HG03039 (cell line): ENCODE results near the gene OPHN1.
"Not testable (repeated sequence)": the region's sequence is repeated elsewhere in the genome, so short reads cannot be mapped to it uniquely, and the experiment has no call there.

Experiments used
- ATAC-seq: cut with Tn5 transposase; IDR thresholded peaks from one replicate; pipeline ENCODE4 v1.9.1; 2021; ENCODE audit warnings: mild to moderate bottlenecking, moderate library complexity; ENCODE audit not compliant: unreplicated experiment

Gene OPHN1

GRCh38 chrX:68428431-68428830, 4.9 kb downstream of the OPHN1 start:
- no peak for ATAC-seq

- ATAC-seq: no peak
These were observed 8.6 kb downstream of the OPHN1 start for GRCh38 chrX:68424719-68425118.

GRCh38 chrX:68422478-68422877, 10.8 kb downstream of the OPHN1 start:
- ATAC-seq: no peak

- no peak for ATAC-seq
These were observed 11.7 kb downstream of the OPHN1 start for GRCh38 chrX:68421636-68422035.

GRCh38 chrX:68420559-68420958, 12.7 kb downstream of the OPHN1 start:
- ATAC-seq: no peak

- ATAC-seq: no peak
These were observed 13.3 kb downstream of the OPHN1 start for GRCh38 chrX:68419975-68420374.

- no peak for ATAC-seq
These were observed 15.6 kb downstream of the OPHN1 start for GRCh38 chrX:68417651-68418050.

GRCh38 chrX:68416592-68416991, 16.7 kb downstream of the OPHN1 start:
- ATAC-seq: no peak

GRCh38 chrX:68415316-68415715, 18.0 kb downstream of the OPHN1 start:
- no peak for ATAC-seq

GRCh38 chrX:68413254-68413653, 20.0 kb downstream of the OPHN1 start:
- ATAC-seq: no peak

- no peak for ATAC-seq
These were observed 21.6 kb downstream of the OPHN1 start for GRCh38 chrX:68411729-68412128.

- no peak for ATAC-seq
These were observed 24.1 kb downstream of the OPHN1 start for GRCh38 chrX:68409194-68409593.

GRCh38 chrX:68403522-68403921, 29.8 kb downstream of the OPHN1 start:
- ATAC-seq: no peak

GRCh38 chrX:68403038-68403437, 30.3 kb downstream of the OPHN1 start:
- no peak for ATAC-seq

- no peak for ATAC-seq
These were observed 31.2 kb downstream of the OPHN1 start for GRCh38 chrX:68402094-68402493.

- no peak for ATAC-seq
These were observed 35.0 kb downstream of the OPHN1 start for GRCh38 chrX:68398291-68398690.

- ATAC-seq: no peak
These were observed 36.3 kb downstream of the OPHN1 start for GRCh38 chrX:68396953-68397352.

- ATAC-seq: not testable (repeated sequence)
These were observed 43.8 kb downstream of the OPHN1 start for GRCh38 chrX:68389419-68389960.

- ATAC-seq: no peak
These were observed 45.5 kb downstream of the OPHN1 start for GRCh38 chrX:68387776-68388175.

- no peak for ATAC-seq
These were observed 49.8 kb downstream of the OPHN1 start for GRCh38 chrX:68383540-68383939.

GRCh38 chrX:68377579-68377978, 55.7 kb downstream of the OPHN1 start:
- not testable (repeated sequence) for ATAC-seq

- no peak for ATAC-seq
These were observed 56.9 kb downstream of the OPHN1 start for GRCh38 chrX:68376373-68376772.

- no peak for ATAC-seq
These were observed 57.5 kb downstream of the OPHN1 start for GRCh38 chrX:68375803-68376202.
